HG02981 (cell line): ENCODE data around the gene TBC1D5.
"Not testable (repeated sequence)": the region's sequence is repeated elsewhere in the genome, so short reads cannot be mapped to it uniquely, and the experiment has no call there.

ENCODE experiments used
- ATAC-seq: cut with Tn5 transposase; IDR thresholded peaks from one replicate; pipeline ENCODE4 v1.9.1; 2021; ENCODE audit warnings: mild to moderate bottlenecking, moderate library complexity; ENCODE audit not compliant: unreplicated experiment

TBC1D5 gene

DNA sequence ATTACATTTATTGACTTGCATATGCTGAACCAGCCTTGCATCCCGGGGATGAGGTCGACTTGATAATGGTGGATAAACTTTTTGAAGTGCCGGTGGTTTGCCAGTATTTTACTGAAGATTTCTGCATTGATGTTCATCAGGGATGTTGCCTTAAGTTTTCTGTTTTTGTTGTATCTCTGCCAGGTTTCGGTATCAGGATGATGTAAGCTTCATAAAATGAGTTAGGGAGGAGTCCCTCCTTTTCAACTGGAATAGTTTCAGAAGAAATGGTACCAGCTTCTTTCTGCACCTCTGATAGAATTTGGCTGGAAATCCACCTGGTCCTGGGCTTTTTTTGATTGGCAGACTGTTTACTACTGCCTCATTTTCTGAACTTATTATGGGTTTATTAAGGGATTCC, 250.8 kb downstream of the TBC1D5 start:
- ATAC-seq: no peak

- not testable (repeated sequence) for ATAC-seq
Measured at GRCh38 chr3:17491190-17491589, 251.2 kb downstream of the TBC1D5 start.

DNA sequence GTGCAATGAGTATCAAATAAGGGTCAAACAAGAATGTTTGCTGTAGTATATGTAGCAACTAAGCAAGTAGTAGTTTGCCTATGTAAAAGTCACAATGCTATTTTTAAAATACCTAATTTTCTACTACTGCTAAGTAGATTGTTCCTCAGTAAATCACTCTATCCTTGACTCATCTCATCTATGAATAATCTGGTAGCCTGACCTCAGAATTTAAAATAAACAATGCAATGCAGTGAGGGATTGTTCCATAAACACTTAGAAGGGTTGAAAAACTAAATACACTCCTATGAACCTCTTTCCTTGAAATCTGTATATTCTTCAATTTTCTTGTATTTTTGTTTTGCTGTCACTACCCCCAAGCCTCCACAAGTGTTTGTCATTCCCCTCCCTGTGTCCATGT, 253.3 kb downstream of the TBC1D5 start:
- no peak for ATAC-seq

- ATAC-seq: no peak
Measured at GRCh38 chr3:17481116-17481515, 261.3 kb downstream of the TBC1D5 start.

DNA sequence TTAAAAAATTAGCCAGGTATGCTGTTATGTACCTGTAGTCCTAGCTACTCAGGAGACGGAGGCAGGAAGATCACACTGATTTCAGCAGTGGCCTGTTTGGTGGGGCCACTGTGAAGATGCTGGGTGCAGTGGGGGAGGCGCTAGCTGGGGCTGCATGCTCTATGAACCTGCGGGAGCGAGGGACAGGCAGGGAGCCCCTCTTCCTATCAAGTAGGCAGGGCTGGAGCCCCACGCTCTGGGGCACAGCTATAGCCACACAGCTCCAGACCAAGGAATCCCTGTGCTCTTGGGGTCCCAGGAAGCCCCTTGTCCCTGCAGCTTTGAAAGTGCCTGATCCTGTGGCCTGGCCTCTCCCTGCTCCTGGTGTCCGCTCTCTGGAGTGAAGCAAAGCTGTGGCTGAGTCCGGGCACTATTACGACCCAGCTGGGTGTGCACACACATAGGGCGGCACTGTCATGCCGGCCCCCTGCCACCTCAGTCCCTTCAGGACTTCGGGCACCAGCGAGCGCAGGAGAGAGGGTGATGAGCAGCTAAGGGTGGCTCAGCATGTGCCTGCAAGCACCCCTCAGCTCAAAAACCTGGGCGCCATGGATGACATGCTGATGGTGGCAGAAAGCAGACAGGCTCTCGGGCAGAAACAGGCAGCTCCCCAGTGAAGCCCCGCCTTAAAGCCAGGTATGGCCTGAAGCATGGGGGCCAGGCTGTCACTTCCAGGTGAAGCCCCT, 262.6 kb downstream of the TBC1D5 start:
- ATAC-seq: no peak

DNA sequence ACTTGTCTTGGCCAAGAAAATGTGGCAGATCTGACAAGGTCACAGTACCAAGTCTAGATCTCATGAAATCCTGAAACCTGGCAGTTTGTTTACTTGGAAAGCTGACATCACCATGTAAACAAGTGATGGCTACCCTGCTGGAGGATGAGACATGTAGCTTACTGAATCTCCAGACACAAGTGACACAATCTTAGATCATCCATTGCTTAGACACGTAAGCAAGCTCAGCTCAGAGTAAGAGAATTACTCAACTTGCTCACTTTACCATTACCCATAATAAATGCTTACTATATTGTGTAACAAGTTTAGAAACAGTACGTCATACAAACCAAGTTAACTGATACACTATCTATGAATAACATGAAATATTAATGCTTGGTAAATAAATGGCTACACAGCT, 263.8 kb downstream of the TBC1D5 start:
- no peak for ATAC-seq

DNA sequence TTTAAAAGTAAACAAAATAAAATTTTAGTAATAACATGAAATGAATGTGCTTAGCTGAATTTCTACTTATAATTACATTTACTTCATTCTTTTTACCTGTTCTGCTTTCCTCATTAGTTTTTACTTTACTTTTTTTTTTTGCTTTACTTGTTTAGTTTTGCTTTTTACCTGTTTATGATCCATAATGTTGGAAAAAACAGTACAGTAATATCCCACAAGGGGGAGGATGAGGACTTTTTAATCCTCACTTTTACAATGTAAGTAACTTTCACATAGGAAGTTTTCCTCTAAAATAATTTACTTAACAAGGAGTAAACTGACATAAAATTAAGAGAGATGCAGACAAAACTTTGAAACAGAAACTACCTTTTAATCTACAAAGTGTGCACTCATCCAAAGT, 268.7 kb downstream of the TBC1D5 start:
- no peak for ATAC-seq

DNA sequence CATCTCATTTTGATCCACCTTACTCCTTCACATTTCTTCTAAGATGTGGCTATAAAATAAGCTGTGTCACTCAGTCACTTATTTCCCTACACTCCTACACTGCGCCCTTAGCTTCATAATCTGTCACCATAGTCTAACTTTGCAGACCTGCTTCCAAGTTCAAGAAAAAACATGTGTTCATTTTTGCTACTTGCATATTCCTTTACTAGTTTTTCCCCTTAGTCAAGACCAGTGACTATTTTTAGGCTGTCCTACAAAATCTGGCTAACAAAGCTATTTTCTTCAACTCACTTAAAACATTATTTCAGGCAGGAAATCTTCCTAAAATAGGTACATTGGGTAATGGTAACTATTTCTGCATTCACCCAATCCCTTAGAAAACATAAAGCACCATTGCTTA, 272.5 kb downstream of the TBC1D5 start:
- ATAC-seq: no peak

- no peak for ATAC-seq
Measured at GRCh38 chr3:17469520-17469919, 272.9 kb downstream of the TBC1D5 start.

DNA sequence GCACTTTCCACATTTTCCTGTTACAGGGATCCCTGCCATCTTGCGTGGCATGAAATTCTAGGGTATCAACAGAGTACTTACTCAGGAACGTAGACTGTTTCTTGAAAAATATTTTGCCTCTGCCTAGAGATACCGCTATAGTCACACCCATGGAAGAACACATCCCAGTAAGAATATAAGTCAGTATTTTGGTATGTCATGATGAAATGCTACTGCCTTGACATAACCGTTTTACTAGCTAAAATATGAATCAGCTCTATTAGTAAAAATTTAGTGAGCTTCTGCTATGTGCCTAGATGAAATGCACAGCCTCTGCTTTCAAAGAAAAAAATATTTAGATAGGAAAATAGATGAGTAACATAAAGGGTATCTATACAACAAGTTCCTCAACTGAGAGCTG, 276.4 kb downstream of the TBC1D5 start:
- no peak for ATAC-seq

DNA sequence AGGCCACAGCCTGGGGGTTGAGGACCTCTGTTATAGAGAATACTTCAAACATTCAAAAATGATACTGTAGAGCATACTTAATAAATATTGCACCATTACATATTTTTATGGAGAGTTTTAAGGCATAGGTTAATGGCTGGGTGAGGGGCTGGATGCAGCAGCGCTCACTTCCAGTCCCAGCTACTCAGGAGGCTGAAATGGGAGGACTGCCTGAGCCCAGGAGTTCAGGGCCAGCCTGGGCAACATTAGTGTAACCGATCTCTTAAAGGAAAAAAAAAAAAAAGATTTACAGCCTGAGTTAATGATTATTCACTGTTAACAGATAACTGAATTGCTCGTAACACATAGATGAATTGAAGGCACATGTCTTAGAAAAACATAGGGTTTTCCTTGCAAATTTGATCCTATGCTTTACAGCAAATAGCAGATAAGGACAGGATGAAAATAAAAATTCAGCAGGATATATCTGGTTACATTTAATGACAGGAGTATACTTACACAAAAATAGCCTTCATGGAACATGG, 282.9 kb downstream of the TBC1D5 start:
- ATAC-seq: no peak

DNA sequence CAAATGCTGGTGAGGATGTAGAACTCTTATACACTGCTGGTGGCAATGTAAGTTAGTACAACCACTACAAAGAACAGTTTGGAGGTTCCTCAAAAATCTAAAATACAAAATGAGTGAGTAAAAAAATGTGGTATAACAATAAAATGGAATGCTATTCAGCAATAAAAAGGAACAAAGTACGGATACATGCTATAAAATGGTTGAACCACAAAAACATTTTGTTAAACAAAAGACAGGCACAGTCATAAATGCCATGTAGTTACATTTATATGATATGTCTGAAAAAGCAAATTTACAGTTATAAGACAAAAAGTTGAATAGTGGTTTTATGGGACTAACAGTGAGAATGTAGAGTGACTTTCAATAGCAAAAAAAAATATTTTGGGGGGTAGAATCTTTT, 285.8 kb downstream of the TBC1D5 start:
- ATAC-seq: no peak

DNA sequence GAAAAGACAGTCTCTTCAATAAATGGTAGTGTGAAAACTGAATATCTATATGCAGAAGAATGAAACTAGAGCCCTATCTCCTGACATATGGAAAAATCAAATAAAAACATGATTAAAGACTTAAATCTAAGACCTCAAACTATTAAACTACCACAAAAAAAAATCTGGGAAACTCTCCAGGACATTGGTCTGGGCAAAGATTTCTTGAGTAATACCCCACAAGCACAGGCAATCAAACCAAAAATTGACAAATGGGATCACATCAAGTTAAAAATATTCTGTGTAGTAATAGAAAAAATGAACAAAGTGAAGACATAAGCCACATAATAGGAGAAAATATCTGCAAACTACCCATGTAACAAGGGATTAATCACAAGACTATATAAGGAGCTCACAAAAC, 286.4 kb downstream of the TBC1D5 start:
- ATAC-seq: no peak

- ATAC-seq: no peak
Measured at GRCh38 chr3:17444865-17445264, 297.6 kb downstream of the TBC1D5 start.

DNA sequence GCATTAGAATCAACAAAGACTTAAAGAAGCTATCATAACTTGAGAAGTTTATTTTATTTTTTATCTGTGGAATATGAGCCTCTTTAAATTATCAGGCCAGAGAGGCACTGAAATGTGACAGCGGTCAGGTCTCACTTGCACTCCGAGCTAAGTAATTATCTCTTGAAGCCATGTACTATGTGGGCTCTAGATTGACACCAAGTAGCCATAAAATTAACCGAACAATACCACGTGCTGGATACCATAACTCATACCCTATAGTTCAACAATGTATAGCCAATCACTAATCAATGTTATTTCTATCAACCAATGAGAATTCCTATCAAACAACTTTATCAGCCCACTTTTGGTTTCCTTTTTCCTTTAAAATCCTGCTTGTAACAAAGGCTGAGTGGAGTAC, 299.3 kb downstream of the TBC1D5 start:
- no peak for ATAC-seq

DNA sequence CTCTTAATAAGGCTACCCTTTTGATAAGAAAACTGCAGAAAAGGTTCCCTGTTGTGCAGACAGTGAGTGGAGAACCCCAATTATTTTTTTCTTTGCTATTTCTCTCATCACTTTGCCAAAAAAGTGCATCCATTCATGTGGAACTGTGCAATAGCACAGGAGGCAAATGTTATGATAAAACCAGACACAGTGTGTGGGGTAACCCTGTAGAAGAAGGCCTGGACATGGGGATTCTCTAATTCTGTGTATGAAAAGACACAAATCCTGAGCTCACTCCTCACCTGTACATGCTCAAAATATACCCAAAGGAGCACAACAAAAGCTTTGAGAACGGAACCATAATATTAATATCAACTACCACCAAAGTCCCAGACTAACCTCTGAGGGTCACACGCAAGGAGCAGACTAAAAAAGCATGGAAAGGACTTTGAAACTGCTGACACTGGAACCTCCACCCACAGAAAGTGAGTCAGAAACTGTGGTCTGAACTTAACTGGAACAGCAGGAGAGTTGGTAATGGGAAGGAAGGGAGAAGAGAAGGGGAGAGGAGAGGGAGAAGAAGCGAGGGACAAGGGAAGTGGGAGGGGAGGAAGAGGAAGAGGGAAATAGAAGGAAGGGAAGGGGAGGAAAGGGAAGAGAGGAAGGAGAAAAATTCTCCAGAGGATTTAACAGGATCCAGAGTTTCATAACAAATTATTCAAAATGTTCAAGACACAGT, 299.9 kb downstream of the TBC1D5 start:
- no peak for ATAC-seq

GRCh38 chr3:17433876-17434275, 308.6 kb downstream of the TBC1D5 start:
- ATAC-seq: no peak

- ATAC-seq: no peak
Measured at GRCh38 chr3:17432236-17432635, 310.2 kb downstream of the TBC1D5 start.

DNA sequence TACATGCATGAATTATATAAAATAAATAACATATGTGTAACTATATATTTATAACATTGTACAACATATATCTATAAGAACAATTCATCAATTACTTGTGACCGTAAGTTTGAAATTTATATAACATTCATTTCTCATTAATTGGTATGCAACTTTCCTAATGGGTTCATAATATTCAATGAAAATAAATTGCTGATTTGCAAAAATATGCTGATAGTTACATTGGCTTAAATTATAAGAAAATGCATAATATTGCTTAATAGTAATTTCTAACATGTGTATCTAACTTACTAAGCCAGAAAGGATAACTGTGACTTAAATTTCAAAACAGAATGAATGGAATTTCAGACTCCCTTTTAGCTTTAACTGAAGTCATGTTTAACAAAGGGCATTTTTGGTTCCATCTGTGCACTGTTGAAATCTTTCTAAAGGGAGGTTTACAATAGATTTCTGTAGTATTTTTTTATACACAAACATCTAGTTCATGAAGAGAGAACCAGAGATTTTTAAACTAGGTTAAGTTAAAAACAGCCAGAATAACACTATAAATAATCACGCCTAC, 310.9 kb downstream of the TBC1D5 start:
- no peak for ATAC-seq

DNA sequence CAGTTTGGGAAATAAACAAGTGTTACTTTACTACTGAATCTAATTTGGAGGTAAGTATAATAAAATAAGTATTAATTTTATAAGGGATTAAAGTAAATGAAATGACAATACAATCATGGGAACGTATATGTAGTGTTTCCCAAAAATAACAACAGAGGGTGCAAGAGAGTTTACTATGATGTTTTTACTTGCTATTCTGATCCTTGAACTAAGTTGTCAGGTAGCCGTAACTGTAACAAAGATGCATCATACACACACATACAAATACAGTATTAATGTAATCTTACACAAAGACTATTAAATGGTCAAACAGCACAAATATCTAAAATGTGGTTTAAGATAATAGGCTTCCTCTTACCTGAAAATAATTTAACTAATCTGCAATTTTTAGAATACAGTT, 311.4 kb downstream of the TBC1D5 start:
- no peak for ATAC-seq

GRCh38 chr3:17430582-17430981, 311.8 kb downstream of the TBC1D5 start:
- no peak for ATAC-seq
